Activated CD4-positive, alpha-beta T cell treated with anti-CD3 and anti-CD28 coated beads for 36 hours (primary cell): Measurements from ENCODE around the gene DMRTB1. TPM values are rescaled to one million over a fixed set of nuclear protein-coding genes. Genes with fewer than 3 reads are reported as not detected.

Experiments used
- ATAC-seq: fragments of 200-7000 bp; cut with Tn5 transposase; one replicate; pipeline ENCODE4 v1.10.0; 2021; ENCODE audit warnings: mild to moderate bottlenecking, moderate library complexity
- CTCF ChIA-PET: fragments of 350-600 bp; sonication (Branson Sonifier 250); formaldehyde crosslinking; loops from one replicate; lab custom pipeline; 2021; ENCODE audit warnings: antibody characterized with exemption; lab: Charles Lee
- POLR2A ChIA-PET: fragments of 350-600 bp; sonication (Branson Sonifier 250); formaldehyde crosslinking; loops from one replicate; lab custom pipeline; 2021; ENCODE audit warnings: antibody characterized with exemption, inconsistent platforms; lab: Charles Lee
- DNase-seq: peaks from one replicate; pipeline ENCODE4 v3.0.0-alpha.2; 2020
- H3K27ac Mint-ChIP-seq: one replicate; pipeline ENCODE4 v1.8.0; 2021; ENCODE audit warnings: mixed read lengths
- H3K27me3 Mint-ChIP-seq: one replicate; pipeline ENCODE4 v1.8.0; 2021; ENCODE audit warnings: mixed read lengths
- H3K36me3 Mint-ChIP-seq: one replicate; pipeline ENCODE4 v1.8.0; 2021; ENCODE audit warnings: low read depth, mixed read lengths
- H3K4me1 Mint-ChIP-seq: one replicate; pipeline ENCODE4 v1.8.0; 2021; ENCODE audit warnings: mixed read lengths
- H3K4me3 Mint-ChIP-seq: one replicate; pipeline ENCODE4 v1.8.0; 2021; ENCODE audit warnings: mild to moderate bottlenecking, moderate library complexity, mixed read lengths
- H3K9me3 Mint-ChIP-seq: one replicate; pipeline ENCODE4 v1.8.0; 2021; ENCODE audit warnings: low read depth, mixed read lengths
- intact Hi-C, 2 experiments: fragments of 100-400 bp; cut with DNase I in 1 of 2; cut with micrococcal nuclease in 1 of 2; formaldehyde crosslinking; loops; one replicate each; pipeline versions ENCODE4 v1.14.2 to v1.15.1; 2022 to 2024; cut with DNase I, micrococcal nuclease
- total RNA-seq, 2 experiments: library from RNA; stranded (reverse); gene quantifications; one replicate each; pipeline ENCODE4 v1.2.3, GENCODE V29; 2021

The DMRTB1 gene
- total RNA-seq, 2 experiments from 2014 or later = 0.23 to 0.25 TPM

DNA sequence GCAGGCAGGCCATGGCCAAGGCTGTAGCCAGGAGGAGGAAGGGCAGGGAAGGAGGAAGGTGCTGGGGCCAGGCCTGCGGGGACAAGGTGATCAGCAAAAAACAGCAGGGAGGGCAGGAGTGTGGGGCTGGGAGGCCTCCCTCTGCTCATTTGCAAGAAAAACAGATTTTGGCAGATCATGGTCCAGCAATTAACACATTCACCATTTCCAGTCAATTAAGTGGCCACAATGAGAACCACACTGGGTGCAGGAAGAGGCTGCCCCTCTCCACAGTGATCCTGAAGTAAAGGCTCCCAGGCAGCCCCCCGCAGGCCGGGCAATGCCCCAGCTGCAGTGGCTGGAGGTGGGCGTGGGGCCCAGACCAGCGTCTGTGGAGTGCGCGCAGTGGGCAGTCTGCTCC, 54.6 kb downstream of the DMRTB1 start:
- ChIA-PET CTCF (no interaction called here), POLR2A (no interaction called here)
- H3K27me3 Mint-ChIP-seq = no peaks in the 10 kb centered on the region
- intact Hi-C loops = no loop called here
- DNase-seq (no peak), ATAC-seq (no peak)
- H3K27ac Mint-ChIP-seq = no peak overlapping the region
- H3K4me3 Mint-ChIP-seq = no peak overlapping the region
- H3K36me3 Mint-ChIP-seq = no peaks in the 10 kb centered on the region
- H3K9me3 Mint-ChIP-seq = no peaks in the 10 kb centered on the region
- no peaks in the 10 kb centered on the region for H3K4me1 Mint-ChIP-seq

DNA sequence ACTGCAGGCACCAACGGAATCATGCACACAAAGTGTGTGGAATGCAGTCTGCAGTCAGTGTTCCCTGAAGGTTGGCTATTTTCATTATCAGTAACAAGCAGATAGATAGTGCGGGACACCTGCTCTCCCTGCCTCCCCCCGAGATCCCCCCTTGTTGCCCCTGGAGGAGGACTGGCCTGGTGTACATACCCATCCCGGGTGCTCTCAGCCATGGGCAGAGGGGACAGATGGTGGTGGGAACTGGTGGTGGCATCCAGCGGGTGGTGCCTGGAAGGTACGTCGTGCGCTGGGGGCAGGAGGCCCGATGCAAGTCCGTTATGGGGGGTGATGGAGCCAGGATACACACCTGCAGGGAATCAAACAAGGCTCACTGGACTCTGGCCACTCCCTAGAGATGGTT, 55.2 kb downstream of the DMRTB1 start:
- no peak overlapping the region for H3K27ac Mint-ChIP-seq
- no peak overlapping the region for H3K4me3 Mint-ChIP-seq
- no peaks in the 10 kb centered on the region for H3K27me3 Mint-ChIP-seq
- ATAC-seq (no peak), DNase-seq (no peak)
- CTCF ChIA-PET = no interaction called here
- no peaks in the 10 kb centered on the region for H3K4me1 Mint-ChIP-seq
- POLR2A ChIA-PET = no interaction called here
- no peaks in the 10 kb centered on the region for H3K9me3 Mint-ChIP-seq
- H3K36me3 Mint-ChIP-seq = no peaks in the 10 kb centered on the region
- intact Hi-C loops = no loop called here

DNA sequence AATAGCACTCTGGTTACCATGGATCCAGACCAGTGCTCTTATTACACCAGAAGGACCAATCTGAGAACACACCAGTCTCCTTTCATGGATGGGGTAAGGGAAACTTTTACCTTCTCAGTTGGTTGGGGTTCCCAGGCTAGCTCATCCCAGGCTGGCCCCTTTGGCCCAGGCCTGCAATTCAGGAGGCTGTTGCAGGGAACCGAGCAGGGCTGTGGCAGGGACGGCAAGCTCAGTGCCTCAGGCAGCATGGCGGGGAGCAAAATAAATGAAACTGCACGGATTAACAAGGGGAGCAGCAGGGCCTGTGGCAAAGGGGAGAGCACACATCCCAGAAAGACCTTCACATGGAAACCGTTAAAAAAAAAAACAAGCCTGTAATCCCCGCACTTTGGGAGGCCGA, 57.0 kb downstream of the DMRTB1 start:
- intact Hi-C loops = no loop called here
- Mint-ChIP-seq H3K27ac (no peak overlapping the region), H3K36me3 (no peaks in the 10 kb centered on the region), H3K9me3 (no peaks in the 10 kb centered on the region), H3K27me3 (no peaks in the 10 kb centered on the region), H3K4me3 (no peak overlapping the region), H3K4me1 (no peaks in the 10 kb centered on the region)
- CTCF ChIA-PET = no interaction called here
- no peak for ATAC-seq
- no peak for DNase-seq
- POLR2A ChIA-PET = no interaction called here

Other genes starting within 250 kb of the DMRTB1 start
- gene CZIB, start 238.8 kb upstream of the DMRTB1 start, total RNA-seq = 10 to 100 TPM; 45.4 to 48.7 TPM
- gene MAGOH, start 220.9 kb upstream of the DMRTB1 start, total RNA-seq = 10 to 100 TPM; 73.7 to 92.3 TPM
- gene LRP8, start 131.3 kb upstream of the DMRTB1 start, total RNA-seq = 10 to 100 TPM; 40.6 to 46.5 TPM